Measurements from ENCODE around the gene CDK16.

The CDK16 gene

GRCh38 chrX:47190445-47191269 is 27.8 kb upstream of the CDK16 start:
- DNase-seq, result peak; percentile 93
- peak overlapping the region; percentile 64 for H3K4me2 ChIP-seq (ENCODE audit: low read length, poor library complexity, severe bottlenecking)
- peaks cover 17 to 20% of the 10 kb centered on the region in 2 experiments for H3K36me3 ChIP-seq (ENCODE audit: control insufficient read depth in 1 of 2, insufficient read depth in 2 of 2, low read depth in 1 of 2, low read length in 2 of 2)
- no peak overlapping the region for H2AK5ac ChIP-seq (ENCODE audit: low read length, severe bottlenecking)
- peaks cover under 1% of the 10 kb centered on the region for H3K79me1 ChIP-seq (replicated peaks; ENCODE audit: low read length, poor library complexity, severe bottlenecking)
- H2BK5ac ChIP-seq (ENCODE audit: low read depth, low read length, poor library complexity, severe bottlenecking), result no peak overlapping the region
- peak overlapping the region; percentile 55 to 82 for H3K4me3 ChIP-seq (ENCODE audit: insufficient read depth in 1 of 2, low read depth in 1 of 2, low read length in 2 of 2)
- H3K9me3 ChIP-seq (ENCODE audit: control insufficient read depth, low read length), result no peaks in the 10 kb centered on the region
- peak overlapping the region in 1 of 2 experiments; percentile 48 for H3K14ac ChIP-seq (ENCODE audit: low read length in 2 of 2)
- peak overlapping the region; percentile 87 for H3K9ac ChIP-seq (ENCODE audit: low read length)
- H3K4me1 ChIP-seq (ENCODE audit: control insufficient read depth, insufficient read depth, low read depth, low read length), result peaks cover 13% of the 10 kb centered on the region
- H3K23ac ChIP-seq (ENCODE audit: low read length in 2 of 2), result no peak overlapping the region
- no peak overlapping the region for H2BK15ac ChIP-seq (ENCODE audit: low read depth, poor library complexity, severe bottlenecking)
- H3K27me3 ChIP-seq (ENCODE audit: control insufficient read depth in 1 of 2, insufficient read depth in 1 of 2, low read length in 2 of 2), result peaks cover 0 to 45% of the 10 kb centered on the region in 2 experiments
- no peak overlapping the region for H2BK120ac ChIP-seq (ENCODE audit: low read depth, low read length)
- H4K91ac ChIP-seq (ENCODE audit: low read length), result no peak overlapping the region
- H2AFZ ChIP-seq (ENCODE audit: low read depth, low read length), result peak overlapping the region; percentile 58
- no peak overlapping the region for H3K27ac ChIP-seq (ENCODE audit: low read length, poor library complexity, severe bottlenecking)
- peak overlapping the region in 1 of 2 experiments; percentile 5 for H3K18ac ChIP-seq (ENCODE audit: low read depth in 1 of 2, low read length in 2 of 2)
- no peak overlapping the region for H2BK12ac ChIP-seq (ENCODE audit: low read length in 2 of 2)
- H4K8ac ChIP-seq (ENCODE audit: low read length), result no peak overlapping the region
- 3% methylated on average over 39 of the region's 40 CpGs for WGBS
- no peak overlapping the region for H3K4ac ChIP-seq (ENCODE audit: low read depth in 1 of 2, low read length in 2 of 2)

- H3K27me3 ChIP-seq (ENCODE audit: control insufficient read depth in 1 of 2, insufficient read depth in 1 of 2, low read length in 2 of 2), result peaks cover 0 to 40% of the 10 kb centered on the region in 2 experiments
These were observed 27.1 kb upstream of the CDK16 start for GRCh38 chrX:47191331-47191730.

GRCh38 chrX:47191806-47192401 is 26.6 kb upstream of the CDK16 start:
- DNase-seq, result no peak
- no peak overlapping the region for H4K91ac ChIP-seq (ENCODE audit: low read length)
- no peaks in the 10 kb centered on the region for H3K79me1 ChIP-seq (replicated peaks; ENCODE audit: low read length, poor library complexity, severe bottlenecking)
- H3K9me3 ChIP-seq (ENCODE audit: control insufficient read depth, low read length), result no peaks in the 10 kb centered on the region
- H3K4me3 ChIP-seq (ENCODE audit: insufficient read depth in 1 of 2, low read depth in 1 of 2, low read length in 2 of 2), result peak overlapping the region in 1 of 2 experiments; percentile 82
- H2AFZ ChIP-seq (ENCODE audit: low read depth, low read length), result no peak overlapping the region
- no peak overlapping the region for H2BK120ac ChIP-seq (ENCODE audit: low read depth, low read length)
- H3K9ac ChIP-seq (ENCODE audit: low read length), result peak overlapping the region; percentile 87
- H3K4ac ChIP-seq (ENCODE audit: low read depth in 1 of 2, low read length in 2 of 2), result no peak overlapping the region
- no peak overlapping the region for H3K23ac ChIP-seq (ENCODE audit: low read length in 2 of 2)
- H2BK5ac ChIP-seq (ENCODE audit: low read depth, low read length, poor library complexity, severe bottlenecking), result no peak overlapping the region
- H3K14ac ChIP-seq (ENCODE audit: low read length in 2 of 2), result no peak overlapping the region
- H3K36me3 ChIP-seq (ENCODE audit: control insufficient read depth in 1 of 2, insufficient read depth in 2 of 2, low read depth in 1 of 2, low read length in 2 of 2), result peaks cover 11 to 12% of the 10 kb centered on the region in 2 experiments
- H2BK12ac ChIP-seq (ENCODE audit: low read length in 2 of 2), result no peak overlapping the region
- H3K27ac ChIP-seq (ENCODE audit: low read length, poor library complexity, severe bottlenecking), result no peak overlapping the region
- peak overlapping the region in 1 of 2 experiments; percentile 38 for H3K18ac ChIP-seq (ENCODE audit: low read depth in 1 of 2, low read length in 2 of 2)
- no peak overlapping the region for H2BK15ac ChIP-seq (ENCODE audit: low read depth, poor library complexity, severe bottlenecking)
- WGBS, result 48% methylated on average over 5 of the region's 16 CpGs
- H3K4me1 ChIP-seq (ENCODE audit: control insufficient read depth, insufficient read depth, low read depth, low read length), result peaks cover 19% of the 10 kb centered on the region
- H3K4me2 ChIP-seq (ENCODE audit: low read length, poor library complexity, severe bottlenecking), result peak overlapping the region; percentile 64
- no peak overlapping the region for H4K8ac ChIP-seq (ENCODE audit: low read length)
- peaks cover 0 to 35% of the 10 kb centered on the region in 2 experiments for H3K27me3 ChIP-seq (ENCODE audit: control insufficient read depth in 1 of 2, insufficient read depth in 1 of 2, low read length in 2 of 2)
- no peak overlapping the region for H2AK5ac ChIP-seq (ENCODE audit: low read length, severe bottlenecking)

More at GRCh38 chrX:47191331-47191730, 27.1 kb upstream of the CDK16 start:
- H2BK12ac ChIP-seq (ENCODE audit: low read length in 2 of 2), result no peak overlapping the region
- H2AK5ac ChIP-seq (ENCODE audit: low read length, severe bottlenecking), result no peak overlapping the region
- no peak overlapping the region for H3K27ac ChIP-seq (ENCODE audit: low read length, poor library complexity, severe bottlenecking)
- H3K79me1 ChIP-seq (replicated peaks; ENCODE audit: low read length, poor library complexity, severe bottlenecking), result no peaks in the 10 kb centered on the region
- no peak overlapping the region for H2BK15ac ChIP-seq (ENCODE audit: low read depth, poor library complexity, severe bottlenecking)
- H4K8ac ChIP-seq (ENCODE audit: low read length), result no peak overlapping the region
- H3K9me3 ChIP-seq (ENCODE audit: control insufficient read depth, low read length), result no peaks in the 10 kb centered on the region
- no peak overlapping the region for H3K14ac ChIP-seq (ENCODE audit: low read length in 2 of 2)
- no peak overlapping the region for H3K23ac ChIP-seq (ENCODE audit: low read length in 2 of 2)
- H2BK5ac ChIP-seq (ENCODE audit: low read depth, low read length, poor library complexity, severe bottlenecking), result no peak overlapping the region
- H3K9ac ChIP-seq (ENCODE audit: low read length), result peak overlapping the region; percentile 87
- H2AFZ ChIP-seq (ENCODE audit: low read depth, low read length), result no peak overlapping the region
- H4K91ac ChIP-seq (ENCODE audit: low read length), result no peak overlapping the region
- peak overlapping the region; percentile 55 to 82 for H3K4me3 ChIP-seq (ENCODE audit: insufficient read depth in 1 of 2, low read depth in 1 of 2, low read length in 2 of 2)
- no peak overlapping the region for H2BK120ac ChIP-seq (ENCODE audit: low read depth, low read length)
- WGBS, result 1% methylated on average over 25 of the region's 26 CpGs
- H3K4me1 ChIP-seq (ENCODE audit: control insufficient read depth, insufficient read depth, low read depth, low read length), result peaks cover 16% of the 10 kb centered on the region
- H3K18ac ChIP-seq (ENCODE audit: low read depth in 1 of 2, low read length in 2 of 2), result peak overlapping the region in 1 of 2 experiments; percentile 38
- H3K4me2 ChIP-seq (ENCODE audit: low read length, poor library complexity, severe bottlenecking), result peak overlapping the region; percentile 64
- DNase-seq, result peak; percentile 32
- H3K36me3 ChIP-seq (ENCODE audit: control insufficient read depth in 1 of 2, insufficient read depth in 2 of 2, low read depth in 1 of 2, low read length in 2 of 2), result peaks cover 11 to 15% of the 10 kb centered on the region in 2 experiments
- H3K4ac ChIP-seq (ENCODE audit: low read depth in 1 of 2, low read length in 2 of 2), result no peak overlapping the region
